Endothelial cell of umbilical vein (primary cell): ENCODE results near the gene KIAA0825. TPM values are rescaled to one million over a fixed set of nuclear protein-coding genes. Genes with fewer than 3 reads are reported as not detected.

ENCODE experiments used
- BruUV-seq: library from RNA; stranded (reverse); fragments of 400-500 nt; replicated peaks from 2 replicates; lab custom pipeline; 2021; lab: Mats Ljungman, UMichigan
- CTCF ChIA-PET: fragments of 300-600, 350-600 bp; sonication (Branson Sonifier 250); formaldehyde crosslinking; loops from one replicate; lab custom pipeline; 2021; ENCODE audit warnings: antibody characterized with exemption, inconsistent platforms; lab: Charles Lee
- POLR2A ChIA-PET: fragments of 300-600, 350-600 bp; sonication (Branson Sonifier 250); formaldehyde crosslinking; loops from one replicate; lab custom pipeline; 2021; ENCODE audit warnings: antibody characterized with exemption, inconsistent platforms; lab: Charles Lee
- DNase-seq: peaks from one replicate; pipeline ENCODE4 v3.0.0-alpha.2; 2011; ENCODE audit warnings: low read depth, low spot score
- FAIRE-seq: peaks from 2 replicates; lab custom pipeline; 2011; peaks lifted over from hg19 to GRCh38; lab: Jason Lieb, UNC
- H2AFZ ChIP-seq: 2 replicates; pipeline ENCODE4 v1.6.0; 2012; ENCODE audit warnings: low read depth, low read length, control low read depth, inconsistent platforms
- H3K27ac ChIP-seq: 2 replicates; pipeline ENCODE4 v1.5.1; 2011; ENCODE audit warnings: low read depth, mild to moderate bottlenecking, control low read depth, low read length, moderate library complexity; ENCODE audit not compliant: insufficient read depth
- H3K27me3 ChIP-seq, 2 experiments: 2 replicates each; pipeline versions ENCODE4 v1.6.0 to v1.6.1; 2011; ENCODE audit warnings: low read length in 2 of 2, mixed read lengths in 1 of 2; ENCODE audit not compliant: control insufficient read depth in 2 of 2, insufficient read depth in 2 of 2
- H3K36me3 ChIP-seq, 2 experiments: 2 replicates in 1 of 2; 3 replicates in 1 of 2; pipeline ENCODE4 v1.5.1; 2011; ENCODE audit warnings: low read length in 2 of 2, mild to moderate bottlenecking in 1 of 2, moderate library complexity in 1 of 2; ENCODE audit not compliant: control insufficient read depth in 2 of 2, insufficient read depth in 2 of 2; ENCODE audit errors: extremely low read depth in 1 of 2
- H3K4me1 ChIP-seq: 3 replicates; pipeline ENCODE4 v1.5.1; 2011; ENCODE audit warnings: mild to moderate bottlenecking, low read length; ENCODE audit not compliant: control insufficient read depth, insufficient read depth; ENCODE audit errors: extremely low read depth
- H3K4me2 ChIP-seq: 2 replicates; pipeline ENCODE4 v1.6.1; 2011; ENCODE audit warnings: low read length, control low read depth, mixed read lengths; ENCODE audit not compliant: insufficient read depth
- H3K4me3 ChIP-seq, 3 experiments: fragments of 200-600 bp in 1 of 3; sonication (generic), shearing (Covaris generic) in 1 of 3; replicated peaks in 1 of 3; 2 replicates each; pipeline ENCODE4 v1.5.1; 2011 to 2016; ENCODE audit warnings: control low read depth in 3 of 3, low read length in 3 of 3, mild to moderate bottlenecking in 2 of 3, inconsistent platforms in 1 of 3, low read depth in 1 of 3, moderate library complexity in 1 of 3; ENCODE audit not compliant: insufficient read depth in 1 of 3
- H3K79me2 ChIP-seq: 2 replicates; pipeline ENCODE4 v1.6.0; 2012; ENCODE audit warnings: low read length, inconsistent platforms; ENCODE audit not compliant: control insufficient read depth, insufficient read depth
- H3K9ac ChIP-seq: replicated peaks from 2 replicates; pipeline ENCODE3; 2011; ENCODE audit warnings: low read length, control low read depth; ENCODE audit not compliant: insufficient read depth; ENCODE audit errors: extremely low read depth
- H3K9me1 ChIP-seq: replicated peaks from 3 replicates; pipeline ENCODE4 v1.6.0; 2011; ENCODE audit warnings: mild to moderate bottlenecking, low read length; ENCODE audit not compliant: control insufficient read depth, insufficient read depth; ENCODE audit errors: extremely low read depth
- H3K9me3 ChIP-seq: replicated peaks from 2 replicates; pipeline ENCODE4 v1.5.1; 2012; ENCODE audit warnings: low read length, inconsistent platforms; ENCODE audit not compliant: control insufficient read depth, insufficient read depth
- H4K20me1 ChIP-seq: replicated peaks from 2 replicates; pipeline ENCODE3; 2011; ENCODE audit warnings: mild to moderate bottlenecking, low read length; ENCODE audit not compliant: control insufficient read depth, insufficient read depth; ENCODE audit errors: extremely low read depth
- FOS ChIP-seq: IDR thresholded peaks from 2 replicates; pipeline ENCODE4 v1.6.1; 2011; ENCODE audit warnings: mild to moderate bottlenecking, low read length, moderate library complexity, borderline replicate concordance; ENCODE audit not compliant: insufficient read depth
- GATA2 ChIP-seq: IDR thresholded peaks from 2 replicates; pipeline ENCODE4 v1.7.0; 2011; ENCODE audit warnings: low read depth, mild to moderate bottlenecking, moderate library complexity, mixed read lengths, low read length; ENCODE audit not compliant: insufficient read length, insufficient read depth
- JUN ChIP-seq: IDR thresholded peaks from 2 replicates; pipeline ENCODE4 v1.6.1; 2011; ENCODE audit warnings: borderline replicate concordance, low read depth; ENCODE audit not compliant: insufficient read length, insufficient read depth
- MYC ChIP-seq: IDR thresholded peaks from one replicate; pipeline ENCODE4 v1.6.1; 2011; ENCODE audit warnings: mild to moderate bottlenecking, low read depth, low read length
- POLR2AphosphoS5 ChIP-seq: IDR thresholded peaks from 2 replicates; pipeline ENCODE4 v1.6.1; 2012; ENCODE audit warnings: low read depth, mild to moderate bottlenecking, control low read depth, low read length, moderate library complexity; ENCODE audit not compliant: insufficient read depth
- dilution Hi-C: fragments of 300-500 bp; cut with MboI; formaldehyde crosslinking; loops from one replicate; pipeline ENCODE4 v1.15.0; 2019; ENCODE audit warnings: low sequenced_read_pairs; ENCODE audit not compliant: extremely low pct_ligation_motif_present
- intact Hi-C: fragments of 100-400 bp; cut with micrococcal nuclease; formaldehyde crosslinking; loops from one replicate; pipeline ENCODE4 v1.10.0; 2022
- polyA plus RNA-seq, 4 experiments: library from polyadenylated mRNA; depleted of rRNA in 3 of 4; stranded (reverse) in 3 of 4; unstranded in 1 of 4; fragments of >200 nt; gene quantifications; 2 replicates each; pipeline versions ENCODE4 v1.2.1 to v1.2.3, GENCODE V29; 2011 to 2012; ENCODE audit warnings: missing spikeins in 1 of 4
- total RNA-seq: library from RNA; stranded (reverse); gene quantifications from 2 replicates; pipeline ENCODE4 v1.2.3, GENCODE V29; 2021
- TF ChIP-seq, protein P1 (sequence below): IDR thresholded peaks from 2 replicates; pipeline ENCODE4 v1.6.1; 2011; ENCODE audit not compliant: insufficient read depth, insufficient read length

Gene KIAA0825
- total and polyA plus RNA-seq, 2 donors (not counting 3 experiments of a cell fraction or from before 2014, with no cell fraction given), result 0.15 to 1.1 TPM

DNA sequence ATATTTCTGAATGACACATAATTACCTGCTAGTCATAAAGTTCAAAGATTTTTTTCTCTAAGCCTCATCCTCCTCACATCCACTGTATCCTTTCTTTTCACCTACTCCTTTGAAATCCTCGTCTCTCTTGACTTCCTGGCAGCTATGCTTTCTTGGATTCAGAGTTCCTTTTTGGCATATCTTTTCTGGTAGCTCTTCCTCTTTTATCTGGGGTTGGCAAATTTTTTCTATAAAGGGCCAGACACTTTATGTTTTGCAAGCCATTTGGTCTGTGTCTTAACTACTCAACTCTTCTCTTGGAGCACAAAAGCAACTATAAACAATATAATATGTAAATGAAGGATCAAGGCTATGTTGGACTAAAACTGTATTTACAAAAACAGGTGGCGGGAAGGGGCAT, 197.5 kb downstream of the KIAA0825 start:
- H2AFZ ChIP-seq, result no peak overlapping the region
- no peaks in the 10 kb centered on the region for H3K79me2 ChIP-seq
- no peaks in the 10 kb centered on the region for H4K20me1 ChIP-seq
- no peak overlapping the region for H3K9ac ChIP-seq
- H3K4me1 ChIP-seq, result peaks cover 16% of the 10 kb centered on the region
- H3K9me1 ChIP-seq, result no peaks in the 10 kb centered on the region
- dilution Hi-C loops, result no loop called here
- no peak overlapping the region for H3K4me2 ChIP-seq
- no TSS peak for BruUV-seq
- FAIRE-seq (no peak), DNase-seq (no peak)
- no peak overlapping the region for H3K27ac ChIP-seq
- intact Hi-C loops, result no loop called here
- no peaks in the 10 kb centered on the region for H3K9me3 ChIP-seq
- H3K27me3 ChIP-seq, result no peaks in the 10 kb centered on the region
- H3K4me3 ChIP-seq, result no peak overlapping the region
- no peaks in the 10 kb centered on the region for H3K36me3 ChIP-seq
- CTCF ChIA-PET, result no interaction called here
- POLR2A ChIA-PET, result no interaction called here
- no peak for TF ChIP-seq JUN
- no peak for TF ChIP-seq GATA2

DNA sequence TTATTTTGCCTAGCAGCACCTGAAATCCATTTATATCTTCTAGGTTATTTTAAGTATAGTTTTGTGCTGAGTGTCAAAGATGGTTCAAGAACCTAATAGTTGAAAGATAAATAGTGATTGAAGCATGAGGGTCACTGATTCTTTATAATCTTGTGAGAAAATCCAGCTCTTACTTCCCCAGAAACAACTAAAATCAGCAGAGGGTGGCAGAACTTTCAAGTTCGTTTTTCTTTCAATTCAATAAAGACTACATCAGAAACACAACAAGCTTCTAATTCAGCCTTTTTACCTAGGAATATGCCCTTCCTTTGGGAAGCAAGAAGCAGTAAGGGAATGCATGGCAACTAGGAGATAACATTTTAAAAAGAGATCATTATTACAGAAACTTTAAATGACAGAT, 202.6 kb downstream of the KIAA0825 start:
- no peak for TF ChIP-seq GATA2
- no peak for TF ChIP-seq POLR2AphosphoS5
- TF ChIP-seq, protein P1, sequence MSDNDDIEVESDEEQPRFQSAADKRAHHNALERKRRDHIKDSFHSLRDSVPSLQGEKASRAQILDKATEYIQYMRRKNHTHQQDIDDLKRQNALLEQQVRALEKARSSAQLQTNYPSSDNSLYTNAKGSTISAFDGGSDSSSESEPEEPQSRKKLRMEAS, result no peak
- no peak for TF ChIP-seq MYC
- no peak for TF ChIP-seq FOS
- intact Hi-C loops (no loop called here), dilution Hi-C loops (no loop called here)
- Histone ChIP-seq H2AFZ (no peak overlapping the region), H3K4me3 (no peak overlapping the region), H3K27me3 (no peaks in the 10 kb centered on the region), H3K4me1 (no peaks in the 10 kb centered on the region), H4K20me1 (no peaks in the 10 kb centered on the region), H3K4me2 (no peak overlapping the region), H3K9me1 (no peaks in the 10 kb centered on the region), H3K9ac (no peak overlapping the region), H3K27ac (no peak overlapping the region), H3K36me3 (no peaks in the 10 kb centered on the region), H3K9me3 (no peaks in the 10 kb centered on the region), H3K79me2 (no peaks in the 10 kb centered on the region)
- FAIRE-seq (no peak), DNase-seq (no peak)
- ChIA-PET POLR2A (no interaction called here), CTCF (no interaction called here)
- BruUV-seq, result no TSS peak
